ENCODE measurements around the gene KRT74.
A peak's percentile ranks its signal among the peaks of the same experiment; 100 is the strongest.
"Not testable (repeated sequence)": the region's sequence is repeated elsewhere in the genome, so short reads cannot be mapped to it uniquely, and the experiment has no call there.

Gene KRT74

GRCh38 chr12:52603314-52603713 is 29.7 kb upstream of the KRT74 start:
- peak in 1 of 2 donors; percentile 31 for DNase-seq (ENCODE audit: extremely low read depth in 1 of 2, low read depth in 1 of 2)

DNA sequence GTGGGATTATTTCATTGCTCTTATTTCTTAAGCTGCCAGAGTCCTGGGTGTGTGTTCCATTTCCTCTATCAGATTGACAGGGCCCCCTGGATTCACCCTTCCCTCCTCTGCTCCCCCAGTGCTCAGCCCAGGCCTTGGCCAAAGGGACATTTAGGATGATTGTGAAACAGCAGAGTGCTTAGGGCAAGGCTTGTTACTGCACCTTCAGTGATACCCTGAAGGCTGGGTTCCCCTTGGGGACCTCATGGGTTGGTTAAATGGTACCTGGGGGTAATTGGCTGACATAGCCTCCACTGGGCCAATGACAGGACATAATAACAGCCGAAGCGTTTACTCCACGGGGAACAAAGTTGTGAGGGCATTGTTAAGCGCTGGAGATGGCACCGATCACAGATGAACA is 28.9 kb upstream of the KRT74 start:
- DNase-seq (ENCODE audit: extremely low read depth in 1 of 2, low read depth in 1 of 2), result no peak

DNA sequence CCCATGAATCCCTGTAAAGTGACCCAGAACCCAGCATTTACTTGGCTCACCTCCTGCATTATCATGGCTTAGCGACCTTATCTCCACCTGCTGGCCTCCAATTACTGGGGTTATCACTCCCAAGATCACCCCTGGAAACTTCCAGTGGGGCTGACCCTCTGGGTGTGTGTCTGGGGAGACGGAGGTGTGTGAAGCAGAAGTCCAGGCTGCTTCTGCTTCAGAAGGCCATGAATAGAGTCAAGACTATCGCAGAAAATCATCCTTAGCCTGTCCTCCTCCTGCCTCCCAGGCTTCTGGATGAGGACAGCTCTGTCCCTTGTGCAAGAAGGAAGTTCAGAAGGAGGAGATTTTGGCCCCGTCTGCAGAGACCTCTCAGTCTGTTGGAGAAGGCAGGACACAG is 28.0 kb upstream of the KRT74 start:
- DNase-seq (ENCODE audit: extremely low read depth in 1 of 2, low read depth in 1 of 2), result no peak

GRCh38 chr12:52600941-52601481 is 27.4 kb upstream of the KRT74 start, which contains the start of gene KRT72:
Gene KRT72, minus strand, starts transcription at chr12:52601463. Its CDS starts 11 bp downstream, at chr12:52601452.
- no peak for DNase-seq (ENCODE audit: extremely low read depth in 1 of 2, low read depth in 1 of 2)

- DNase-seq (ENCODE audit: extremely low read depth in 1 of 2, low read depth in 1 of 2), result no peak
Observed at GRCh38 chr12:52600475-52600874, 26.8 kb upstream of the KRT74 start.

DNA sequence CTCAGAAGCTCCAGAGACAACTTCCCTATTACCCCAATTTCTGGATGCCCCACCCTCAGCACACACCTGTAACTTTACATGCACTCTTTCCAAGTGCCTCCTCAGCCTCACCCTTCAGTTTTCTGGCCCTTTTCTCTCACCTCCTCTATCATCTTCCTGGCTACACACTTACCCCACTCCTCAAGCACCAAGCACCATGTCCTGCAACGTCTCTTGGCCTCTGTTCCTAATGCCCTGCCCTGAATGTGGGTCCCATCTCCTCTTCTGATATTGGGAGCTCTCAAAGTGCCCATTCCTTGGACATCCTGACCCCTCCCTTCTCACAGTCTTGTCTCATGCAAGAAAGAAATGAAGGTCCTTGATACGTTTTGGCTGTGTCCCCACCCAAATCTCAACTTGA is 26.4 kb upstream of the KRT74 start:
- DNase-seq (ENCODE audit: extremely low read depth in 1 of 2, low read depth in 1 of 2), result no peak

DNA sequence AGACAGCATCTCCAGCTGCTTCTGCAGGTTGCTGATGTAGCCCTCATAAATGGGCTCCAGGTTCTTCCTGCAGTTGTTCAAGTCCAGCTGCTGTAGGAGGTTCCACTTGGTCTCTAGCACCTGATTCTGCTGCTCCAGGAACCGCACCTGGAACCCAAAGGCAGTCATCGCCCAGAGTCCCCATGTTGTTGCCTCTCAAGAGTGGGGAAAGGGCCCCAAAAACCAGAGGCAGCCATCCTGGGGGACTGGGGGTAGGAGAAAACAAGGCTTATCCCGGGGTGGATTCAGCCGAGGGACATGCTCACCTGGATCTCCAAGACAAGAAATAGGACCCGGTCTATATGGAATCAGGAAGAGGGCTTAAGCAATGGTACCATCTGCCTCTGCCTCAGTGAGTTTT is 25.3 kb upstream of the KRT74 start:
- DNase-seq (ENCODE audit: extremely low read depth in 1 of 2, low read depth in 1 of 2), result no peak

GRCh38 chr12:52594237-52594636 is 20.6 kb upstream of the KRT74 start:
- not testable (repeated sequence) for DNase-seq (ENCODE audit: extremely low read depth in 1 of 2, low read depth in 1 of 2)

DNA sequence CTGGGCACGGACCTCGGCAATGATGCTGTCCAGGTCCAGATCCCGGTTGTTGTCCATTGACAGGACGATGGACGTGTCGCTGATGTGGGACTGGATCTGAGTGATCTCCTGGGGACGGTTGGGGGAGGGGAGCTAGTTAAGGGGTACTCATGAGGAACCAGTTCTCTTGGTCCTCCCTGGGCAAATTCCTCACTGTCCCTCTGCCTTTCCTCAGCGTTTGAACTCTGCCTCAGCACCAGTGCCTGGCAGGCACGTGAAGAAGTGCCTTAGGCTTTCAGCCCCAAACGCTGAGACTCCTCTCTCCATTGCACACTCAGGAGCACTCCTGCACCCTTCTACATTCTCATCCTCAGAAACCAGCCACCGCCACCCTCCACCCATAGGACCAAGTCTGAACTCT is 17.9 kb upstream of the KRT74 start:
- no peak for DNase-seq (ENCODE audit: extremely low read depth in 1 of 2, low read depth in 1 of 2)

GRCh38 chr12:52590021-52590420 is 16.4 kb upstream of the KRT74 start:
- no peak for DNase-seq (ENCODE audit: extremely low read depth in 1 of 2, low read depth in 1 of 2)

DNA sequence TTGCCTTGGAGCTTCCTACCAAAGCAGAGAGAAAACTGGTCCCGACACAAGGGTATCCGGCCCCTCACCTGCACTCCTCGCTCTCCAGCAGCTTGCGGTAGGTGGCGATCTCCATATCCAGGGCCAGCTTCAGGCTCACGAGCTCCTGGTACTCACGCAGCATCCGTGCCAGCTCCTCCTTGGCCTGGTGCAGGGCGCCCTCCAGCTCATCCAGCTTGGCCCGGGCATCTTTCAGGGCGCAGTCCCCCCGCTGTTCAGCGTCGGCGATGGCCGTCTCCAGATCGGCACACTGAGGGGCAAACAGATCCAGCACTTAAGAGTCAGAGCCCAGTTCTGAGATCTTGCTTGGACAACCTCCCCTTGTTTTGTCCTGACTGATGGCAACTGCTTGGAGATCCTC is 13.9 kb upstream of the KRT74 start:
- no peak for DNase-seq (ENCODE audit: extremely low read depth in 1 of 2, low read depth in 1 of 2)

DNA sequence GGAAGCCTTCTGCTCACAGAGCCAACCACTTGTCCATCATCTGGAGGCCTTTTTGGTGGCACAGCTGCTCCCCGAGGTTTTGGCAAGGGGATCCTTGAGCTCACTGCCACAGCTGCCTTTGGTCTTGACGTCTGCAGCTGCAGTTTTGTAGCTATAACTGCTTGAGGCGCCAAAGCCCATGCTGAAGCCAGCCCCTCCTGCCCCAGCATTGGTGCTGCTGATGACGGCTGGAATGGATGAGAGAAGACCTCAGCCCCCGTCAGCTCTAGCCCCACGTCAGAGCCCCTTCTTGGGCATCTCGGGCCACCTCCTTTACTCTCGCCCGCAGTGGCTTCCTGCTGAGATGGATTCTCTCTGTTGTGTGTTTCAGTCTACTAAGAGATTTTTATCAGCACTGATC is 12.3 kb upstream of the KRT74 start:
- peak; percentile 43 to 81 for DNase-seq (ENCODE audit: extremely low read depth in 1 of 2, low read depth in 1 of 2)

GRCh38 chr12:52585066-52585465 is 11.4 kb upstream of the KRT74 start:
- DNase-seq (ENCODE audit: extremely low read depth in 1 of 2, low read depth in 1 of 2), result no peak

DNA sequence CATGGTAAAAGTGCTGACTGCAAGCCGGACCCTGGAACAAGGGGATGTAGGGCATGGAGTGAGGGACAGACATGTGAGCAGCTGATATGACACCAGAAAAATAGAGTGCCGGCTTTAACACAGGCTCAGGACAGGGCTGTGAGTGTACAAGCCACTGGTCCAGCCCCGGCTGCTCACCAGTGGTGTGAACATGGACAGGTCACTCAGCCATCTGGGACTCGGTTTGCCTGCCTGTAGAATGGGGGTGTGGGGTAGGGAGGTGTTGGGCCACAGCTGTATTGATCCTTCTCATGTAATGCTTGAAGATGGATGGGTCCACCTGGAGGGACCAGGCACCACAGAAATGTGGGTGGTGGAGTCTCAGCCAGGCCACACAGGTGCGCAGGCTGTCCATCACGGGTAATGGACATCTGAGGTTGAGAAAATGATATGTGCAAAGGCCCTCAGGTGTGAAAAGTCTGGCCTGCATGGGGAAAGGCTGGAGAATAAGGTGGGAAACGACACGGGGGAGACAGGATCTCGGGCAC is 10.6 kb upstream of the KRT74 start:
- DNase-seq (ENCODE audit: extremely low read depth in 1 of 2, low read depth in 1 of 2), result no peak

- peak; percentile 22 to 43 for DNase-seq (ENCODE audit: extremely low read depth in 1 of 2, low read depth in 1 of 2)
Observed at GRCh38 chr12:52582971-52583456, 9.4 kb upstream of the KRT74 start.

DNA sequence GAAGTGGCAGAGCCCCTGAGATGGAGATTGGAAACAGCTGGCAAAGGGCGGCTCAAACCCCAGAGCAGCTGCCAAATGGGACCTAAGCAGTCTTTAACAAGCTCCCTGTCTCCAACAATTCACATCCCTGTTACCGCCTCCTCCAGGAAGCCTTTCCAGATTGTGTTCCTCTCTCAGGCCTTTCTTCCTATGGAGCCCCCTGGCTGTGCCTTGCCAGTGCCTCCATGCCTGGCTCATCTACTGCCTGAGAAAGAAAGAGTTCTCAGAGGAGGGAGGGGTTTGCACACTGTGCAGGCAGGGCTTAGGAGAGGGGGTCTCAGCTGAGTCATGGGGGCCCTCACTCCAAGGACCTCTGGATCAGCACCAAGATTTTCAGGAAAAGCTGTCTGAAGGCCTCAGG is 8.8 kb upstream of the KRT74 start:
- DNase-seq (ENCODE audit: extremely low read depth in 1 of 2, low read depth in 1 of 2), result no peak

- no peak for DNase-seq (ENCODE audit: extremely low read depth in 1 of 2, low read depth in 1 of 2)
Observed at GRCh38 chr12:52581481-52581880, 7.8 kb upstream of the KRT74 start.

- DNase-seq (ENCODE audit: extremely low read depth in 1 of 2, low read depth in 1 of 2), result no peak
Observed at GRCh38 chr12:52581066-52581465, 7.4 kb upstream of the KRT74 start.

GRCh38 chr12:52580496-52580895 is 6.9 kb upstream of the KRT74 start:
- DNase-seq (ENCODE audit: extremely low read depth in 1 of 2, low read depth in 1 of 2), result no peak

DNA sequence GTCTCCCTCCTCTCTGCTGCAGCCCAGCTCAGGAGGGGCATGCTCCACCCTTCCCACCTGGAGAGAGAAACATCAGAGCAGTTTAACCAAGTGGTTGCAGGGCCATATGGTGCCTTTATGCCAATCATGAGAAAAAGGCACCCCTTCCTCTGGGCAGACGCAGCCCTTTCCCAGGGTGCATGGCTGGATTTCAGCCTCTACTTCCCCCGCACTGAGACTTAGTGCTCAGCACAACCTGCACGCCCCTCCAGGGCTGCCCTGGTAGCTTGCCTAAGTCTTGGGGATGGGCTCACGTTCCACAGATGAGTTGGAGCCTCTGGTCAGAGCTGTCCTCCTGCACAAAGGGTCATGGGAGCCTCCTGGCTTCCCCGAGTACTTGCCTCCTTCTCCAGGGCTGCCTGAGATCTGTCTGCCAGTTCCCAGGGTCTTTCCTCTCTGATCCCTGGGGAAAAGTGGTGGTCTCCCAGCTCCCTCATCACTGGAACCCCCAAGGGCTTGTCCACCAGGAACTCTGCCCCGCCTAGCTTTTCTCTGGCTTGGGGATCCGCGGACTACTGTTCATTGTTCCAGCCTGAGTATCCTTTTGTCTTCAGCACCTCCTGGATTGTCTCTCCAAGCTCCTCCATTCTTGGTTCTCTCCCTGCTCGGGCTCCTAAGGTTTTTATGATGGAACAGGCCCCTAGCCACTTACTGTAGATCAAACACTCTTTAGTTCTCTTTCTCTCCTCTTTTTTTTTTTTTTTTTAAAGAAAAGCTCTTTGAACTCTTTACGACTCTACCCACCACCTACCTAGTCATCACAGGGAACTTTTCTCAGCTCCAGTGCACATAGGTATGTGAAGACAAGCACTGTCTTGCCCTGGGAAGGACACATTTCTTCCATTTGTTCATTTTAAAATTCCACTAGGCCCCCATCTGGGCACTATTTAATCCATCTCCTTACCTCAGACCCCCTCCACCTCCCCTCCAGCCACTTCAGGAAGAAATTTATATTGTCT is 6.1 kb upstream of the KRT74 start:
- no peak for DNase-seq (ENCODE audit: extremely low read depth in 1 of 2, low read depth in 1 of 2)

GRCh38 chr12:52578469-52578868 is 4.8 kb upstream of the KRT74 start:
- DNase-seq (ENCODE audit: extremely low read depth in 1 of 2, low read depth in 1 of 2), result no peak

DNA sequence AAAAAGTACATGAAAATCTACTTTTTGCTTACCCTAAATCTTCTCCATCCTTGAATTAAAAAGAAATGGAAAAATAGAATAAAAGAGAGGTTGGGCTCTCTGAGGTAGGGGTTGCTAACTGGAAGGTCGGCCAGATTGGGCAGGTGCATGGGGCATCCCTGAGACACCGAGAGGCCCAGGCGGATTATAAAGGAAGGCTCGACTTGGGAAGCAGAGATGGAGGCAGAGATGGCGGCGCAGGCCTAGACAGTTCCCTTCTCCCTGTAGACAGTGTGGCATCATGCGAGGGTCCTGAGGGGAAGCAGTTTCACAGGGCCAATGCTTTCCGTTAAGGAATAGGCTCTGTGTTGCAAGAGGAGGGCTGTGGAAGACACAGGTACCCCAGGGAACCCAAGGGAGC is 3.7 kb upstream of the KRT74 start:
- DNase-seq (ENCODE audit: extremely low read depth in 1 of 2, low read depth in 1 of 2), result no peak

Measured in activated CD8-positive, alpha-beta memory T cell treated with anti-CD3 and anti-CD28 coated beads for 1 hour (primary cell).